Stimulated activated memory B cell treated with anti-CD40 and anti-IgM and Interleukin-4, amounts not matched to agents 10 μg/mL and 1 μg/mL and 100 μg/mL, for 72 hours (primary cell): ENCODE data around the gene DIP2B.
"Not testable (repeated sequence)": the region's sequence is repeated elsewhere in the genome, so short reads cannot be mapped to it uniquely, and the experiment has no call there.

Experiments
- ATAC-seq: fragments of 150-1000 bp; cut with Tn5 transposase; 2 replicates; pipeline ENCODE4 v1.10.0; 2021
- H3K27ac Mint-ChIP-seq: one replicate; pipeline ENCODE4 v1.8.0; 2022; ENCODE audit warnings: mild to moderate bottlenecking, mixed read lengths
- H3K27me3 Mint-ChIP-seq: one replicate; pipeline ENCODE4 v1.8.0; 2022; ENCODE audit warnings: mixed read lengths
- H3K36me3 Mint-ChIP-seq: one replicate; pipeline ENCODE4 v1.8.0; 2022; ENCODE audit warnings: mixed read lengths
- H3K4me1 Mint-ChIP-seq: one replicate; pipeline ENCODE4 v1.8.0; 2022; ENCODE audit warnings: mixed read lengths
- H3K4me3 Mint-ChIP-seq: one replicate; pipeline ENCODE4 v1.8.0; 2022; ENCODE audit warnings: mild to moderate bottlenecking, moderate library complexity, mixed read lengths
- H3K9me3 Mint-ChIP-seq: one replicate; pipeline ENCODE4 v1.8.0; 2022; ENCODE audit warnings: mixed read lengths

DIP2B gene

DNA sequence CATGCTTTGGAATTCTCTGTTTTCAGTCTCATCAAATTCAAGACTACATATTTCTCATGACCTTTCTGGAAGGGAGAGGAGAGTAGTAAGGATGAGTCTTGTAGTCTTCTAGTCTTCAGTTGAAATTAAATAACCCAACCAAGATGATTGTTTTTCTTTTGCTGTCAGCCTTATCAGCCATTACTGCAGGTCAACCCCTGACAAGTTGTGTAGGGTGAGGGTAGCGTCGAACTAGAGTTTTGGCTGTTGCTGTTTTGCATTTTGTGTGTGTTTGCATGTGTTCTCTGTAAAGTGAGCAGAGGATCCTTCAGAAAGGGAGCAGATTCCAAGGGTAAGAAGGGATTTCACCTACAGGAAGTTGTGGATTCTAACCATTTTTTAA, 28.4 kb downstream of the DIP2B start:
- Mint-ChIP-seq H3K36me3 (peaks cover 12% of the 10 kb centered on the region), H3K27me3 (no peaks in the 10 kb centered on the region), H3K27ac (no peak overlapping the region), H3K4me1 (peaks cover 33% of the 10 kb centered on the region), H3K4me3 (no peak overlapping the region), H3K9me3 (no peaks in the 10 kb centered on the region)
- no peak for ATAC-seq

- peak overlapping the region; percentile 23 for H3K27ac Mint-ChIP-seq
- peaks cover 30% of the 10 kb centered on the region for H3K4me1 Mint-ChIP-seq
- H3K36me3 Mint-ChIP-seq = peaks cover 5% of the 10 kb centered on the region
- no peak overlapping the region for H3K4me3 Mint-ChIP-seq
- ATAC-seq = no peak
- no peaks in the 10 kb centered on the region for H3K27me3 Mint-ChIP-seq
- no peaks in the 10 kb centered on the region for H3K9me3 Mint-ChIP-seq
Measured at GRCh38 chr12:50533971-50534370, 29.2 kb downstream of the DIP2B start.

DNA sequence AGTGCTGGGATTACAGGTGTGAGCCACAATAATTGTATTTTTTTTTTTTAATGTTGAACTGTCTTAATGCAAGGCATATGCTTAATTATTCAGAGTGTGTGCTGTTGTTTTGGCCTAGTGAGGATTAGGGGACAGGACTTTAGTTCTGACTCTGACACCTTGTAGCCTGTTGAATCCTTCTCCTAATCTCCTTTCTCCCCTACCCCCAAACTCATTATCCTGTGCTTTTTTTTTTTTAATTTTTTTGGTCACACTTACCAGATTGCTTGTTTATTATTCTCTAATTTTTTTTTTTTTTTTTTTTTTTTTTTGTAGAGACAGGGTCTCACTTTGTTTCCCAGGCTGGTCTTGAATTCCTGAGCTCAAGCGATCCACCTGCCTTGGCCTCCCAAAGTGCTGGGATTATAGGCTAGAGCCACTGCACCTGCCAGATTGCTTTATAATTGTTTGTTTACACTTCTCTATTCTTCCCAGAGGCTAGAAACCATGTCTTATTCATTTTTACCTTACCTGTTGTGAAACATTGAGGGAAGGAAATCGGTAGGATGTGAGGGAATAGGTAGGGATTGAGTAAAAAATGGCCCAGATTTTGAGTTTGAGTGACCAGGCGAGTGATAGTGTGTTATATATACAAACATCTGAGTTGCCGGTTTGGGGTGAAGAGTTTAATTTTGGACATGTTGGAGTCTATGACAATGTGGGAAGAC, 32.2 kb downstream of the DIP2B start:
- Mint-ChIP-seq H3K4me1 (peaks cover 34% of the 10 kb centered on the region), H3K27me3 (no peaks in the 10 kb centered on the region), H3K27ac (peak overlapping the region; percentile 65), H3K9me3 (no peaks in the 10 kb centered on the region), H3K36me3 (no peaks in the 10 kb centered on the region), H3K4me3 (no peak overlapping the region)
- ATAC-seq = no peak

DNA sequence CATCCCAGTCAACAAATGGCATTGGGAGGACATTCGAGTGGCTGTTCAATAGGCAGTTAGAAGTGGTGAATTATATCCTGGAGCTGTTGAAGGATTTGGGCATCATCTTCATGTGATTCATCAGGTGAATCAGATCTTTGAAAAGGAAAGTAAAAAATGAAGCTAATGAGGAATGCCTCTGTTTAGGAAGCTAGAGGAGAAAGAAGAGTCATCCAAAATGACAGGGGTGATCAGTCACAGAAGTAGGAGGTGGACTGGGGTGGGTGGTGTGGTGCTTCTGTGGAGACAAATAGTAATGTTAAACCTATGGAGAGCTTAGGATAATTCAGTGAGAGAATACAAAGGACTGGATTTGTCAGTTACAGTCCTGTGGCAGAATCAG, 32.7 kb downstream of the DIP2B start:
- H3K4me3 Mint-ChIP-seq = no peak overlapping the region
- no peaks in the 10 kb centered on the region for H3K36me3 Mint-ChIP-seq
- no peaks in the 10 kb centered on the region for H3K9me3 Mint-ChIP-seq
- H3K4me1 Mint-ChIP-seq = peaks cover 37% of the 10 kb centered on the region
- no peak for ATAC-seq
- H3K27ac Mint-ChIP-seq = peak overlapping the region; percentile 65
- H3K27me3 Mint-ChIP-seq = no peaks in the 10 kb centered on the region

- Mint-ChIP-seq H3K4me1 (peaks cover 43% of the 10 kb centered on the region), H3K27me3 (no peaks in the 10 kb centered on the region), H3K4me3 (peak overlapping the region; percentile 45), H3K36me3 (no peaks in the 10 kb centered on the region), H3K27ac (peak overlapping the region; percentile 65), H3K9me3 (no peaks in the 10 kb centered on the region)
- ATAC-seq = no peak
Measured at GRCh38 chr12:50538182-50538581, 33.4 kb downstream of the DIP2B start.

DNA sequence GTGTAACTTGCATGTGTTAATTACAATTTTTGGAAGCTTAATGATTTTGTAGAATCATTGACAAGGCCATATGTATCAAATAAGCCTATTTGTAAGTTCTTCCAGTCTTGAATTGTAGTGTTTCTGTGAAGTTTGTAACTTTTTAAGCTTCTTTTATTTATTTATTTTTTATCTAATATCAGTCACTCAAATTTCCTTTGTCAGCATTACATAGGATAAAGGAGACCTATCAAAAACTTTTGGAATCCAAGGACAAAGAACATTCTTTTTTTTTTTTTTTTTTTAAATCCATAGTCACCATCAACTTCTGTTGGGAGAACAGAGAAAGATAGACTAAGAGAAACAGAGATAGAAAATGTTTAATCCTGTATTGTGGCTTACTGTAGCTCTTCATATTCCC, 36.4 kb downstream of the DIP2B start:
- no peak for ATAC-seq
- Mint-ChIP-seq H3K4me3 (no peak overlapping the region), H3K36me3 (no peaks in the 10 kb centered on the region), H3K27ac (no peak overlapping the region), H3K9me3 (no peaks in the 10 kb centered on the region), H3K4me1 (peaks cover 46% of the 10 kb centered on the region), H3K27me3 (no peaks in the 10 kb centered on the region)

- H3K4me3 Mint-ChIP-seq = no peak overlapping the region
- no peaks in the 10 kb centered on the region for H3K27me3 Mint-ChIP-seq
- no peaks in the 10 kb centered on the region for H3K36me3 Mint-ChIP-seq
- H3K4me1 Mint-ChIP-seq = peaks cover 50% of the 10 kb centered on the region
- peak; percentile 59 for ATAC-seq
- no peak overlapping the region for H3K27ac Mint-ChIP-seq
- H3K9me3 Mint-ChIP-seq = no peaks in the 10 kb centered on the region
Measured at GRCh38 chr12:50542448-50542847, 37.7 kb downstream of the DIP2B start.

DNA sequence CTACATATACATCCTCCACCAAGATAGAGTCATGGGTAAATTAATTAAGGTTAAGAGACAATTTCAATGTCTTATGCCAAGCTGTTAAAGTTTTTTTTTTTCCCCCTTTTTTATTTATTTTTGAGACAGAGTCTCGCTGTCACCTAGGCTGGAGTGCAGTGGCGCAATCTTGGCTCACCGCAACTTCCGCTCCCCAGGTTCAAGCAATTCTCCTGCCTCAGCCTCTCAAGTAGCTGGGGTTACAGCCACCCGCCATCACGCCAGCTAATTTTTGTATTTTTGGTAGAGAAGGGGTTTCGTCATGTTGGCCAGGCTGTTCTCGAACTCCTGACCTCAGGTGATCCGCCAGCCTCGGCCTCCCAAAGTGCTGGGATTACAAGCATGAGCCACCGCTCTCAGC, 38.4 kb downstream of the DIP2B start:
- H3K4me1 Mint-ChIP-seq = peaks cover 45% of the 10 kb centered on the region
- not testable (repeated sequence) for H3K36me3 Mint-ChIP-seq, H3K27me3 Mint-ChIP-seq, H3K4me3 Mint-ChIP-seq, H3K27ac Mint-ChIP-seq, ATAC-seq, H3K9me3 Mint-ChIP-seq

DNA sequence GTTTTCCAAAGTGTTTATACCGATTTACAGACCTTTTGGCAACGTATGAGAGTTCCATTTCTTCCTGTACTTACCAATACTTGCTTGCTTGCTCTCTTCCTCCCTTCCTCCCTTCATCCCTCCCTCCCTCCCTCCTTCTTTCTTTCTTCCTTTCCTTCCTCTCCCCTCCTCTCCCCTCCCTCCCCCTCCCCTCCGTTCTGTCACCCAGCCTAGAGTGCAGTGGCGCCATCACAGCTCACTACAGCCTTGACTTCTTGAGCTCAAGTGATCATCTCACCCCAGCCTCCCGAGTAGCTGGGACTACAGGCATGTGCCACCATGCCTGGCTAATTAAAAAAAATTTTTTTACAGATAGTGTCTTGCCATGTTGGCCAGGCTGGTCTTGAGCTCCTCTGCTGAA, 40.4 kb downstream of the DIP2B start:
- ATAC-seq = no peak
- peak overlapping the region; percentile 53 for H3K27ac Mint-ChIP-seq
- H3K27me3 Mint-ChIP-seq = no peaks in the 10 kb centered on the region
- H3K9me3 Mint-ChIP-seq = no peaks in the 10 kb centered on the region
- H3K4me3 Mint-ChIP-seq = no peak overlapping the region
- H3K36me3 Mint-ChIP-seq = no peaks in the 10 kb centered on the region
- H3K4me1 Mint-ChIP-seq = peaks cover 37% of the 10 kb centered on the region

DNA sequence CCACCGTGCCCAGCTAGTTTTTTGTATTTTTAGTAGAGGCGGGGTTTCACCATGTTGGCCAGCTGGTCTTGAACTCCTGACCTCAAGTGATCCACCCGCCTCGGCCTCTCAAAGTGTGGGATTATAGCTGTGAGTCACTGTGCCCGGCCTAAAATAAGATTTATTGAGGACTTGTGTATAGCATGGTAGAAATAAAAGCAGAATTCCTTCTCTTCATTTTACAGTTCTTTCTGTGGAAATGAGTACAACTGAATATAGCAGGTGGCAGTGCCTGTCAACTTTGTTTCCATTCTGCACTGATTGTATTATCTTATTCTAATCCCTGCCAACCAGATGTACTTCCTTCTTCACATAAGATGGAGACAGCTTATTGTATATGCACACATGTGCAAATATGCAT, 41.0 kb downstream of the DIP2B start:
- no peak for ATAC-seq
- Mint-ChIP-seq H3K36me3 (no peaks in the 10 kb centered on the region), H3K27ac (peak overlapping the region; percentile 53), H3K27me3 (no peaks in the 10 kb centered on the region), H3K4me1 (peaks cover 39% of the 10 kb centered on the region), H3K4me3 (no peak overlapping the region), H3K9me3 (no peaks in the 10 kb centered on the region)

GRCh38 chr12:50546441-50547318, 41.9 kb downstream of the DIP2B start:
- no peak overlapping the region for H3K4me3 Mint-ChIP-seq
- no peak for ATAC-seq
- H3K36me3 Mint-ChIP-seq = peaks cover 8% of the 10 kb centered on the region
- peaks cover 43% of the 10 kb centered on the region for H3K4me1 Mint-ChIP-seq
- H3K9me3 Mint-ChIP-seq = no peaks in the 10 kb centered on the region
- no peaks in the 10 kb centered on the region for H3K27me3 Mint-ChIP-seq
- peak overlapping the region; percentile 53 for H3K27ac Mint-ChIP-seq

DNA sequence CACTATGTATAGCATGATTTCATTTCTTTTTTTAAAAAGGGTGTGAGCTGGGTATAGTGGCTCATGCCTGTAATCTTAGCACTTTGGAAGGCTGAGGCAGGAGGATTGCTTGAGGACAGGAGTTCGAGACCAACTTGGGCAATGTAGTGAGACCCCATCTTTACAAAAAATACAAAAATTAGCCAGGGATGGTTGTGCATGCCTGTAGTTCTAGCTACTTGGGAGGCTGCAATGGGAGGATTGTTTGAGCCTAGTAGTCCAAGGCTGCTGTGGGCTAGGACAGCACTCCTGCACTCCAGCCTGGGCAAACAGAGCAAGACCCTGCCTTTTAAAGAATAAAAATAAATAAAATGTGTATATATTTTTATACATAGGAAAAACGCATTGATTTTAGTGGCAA, 43.0 kb downstream of the DIP2B start:
- no peaks in the 10 kb centered on the region for H3K9me3 Mint-ChIP-seq
- no peak overlapping the region for H3K27ac Mint-ChIP-seq
- H3K27me3 Mint-ChIP-seq = no peaks in the 10 kb centered on the region
- peaks cover 17% of the 10 kb centered on the region for H3K36me3 Mint-ChIP-seq
- no peak overlapping the region for H3K4me3 Mint-ChIP-seq
- peaks cover 36% of the 10 kb centered on the region for H3K4me1 Mint-ChIP-seq
- ATAC-seq = no peak

- no peak for ATAC-seq
- no peak overlapping the region for H3K27ac Mint-ChIP-seq
Measured at GRCh38 chr12:50549885-50550284, 45.1 kb downstream of the DIP2B start.

DNA sequence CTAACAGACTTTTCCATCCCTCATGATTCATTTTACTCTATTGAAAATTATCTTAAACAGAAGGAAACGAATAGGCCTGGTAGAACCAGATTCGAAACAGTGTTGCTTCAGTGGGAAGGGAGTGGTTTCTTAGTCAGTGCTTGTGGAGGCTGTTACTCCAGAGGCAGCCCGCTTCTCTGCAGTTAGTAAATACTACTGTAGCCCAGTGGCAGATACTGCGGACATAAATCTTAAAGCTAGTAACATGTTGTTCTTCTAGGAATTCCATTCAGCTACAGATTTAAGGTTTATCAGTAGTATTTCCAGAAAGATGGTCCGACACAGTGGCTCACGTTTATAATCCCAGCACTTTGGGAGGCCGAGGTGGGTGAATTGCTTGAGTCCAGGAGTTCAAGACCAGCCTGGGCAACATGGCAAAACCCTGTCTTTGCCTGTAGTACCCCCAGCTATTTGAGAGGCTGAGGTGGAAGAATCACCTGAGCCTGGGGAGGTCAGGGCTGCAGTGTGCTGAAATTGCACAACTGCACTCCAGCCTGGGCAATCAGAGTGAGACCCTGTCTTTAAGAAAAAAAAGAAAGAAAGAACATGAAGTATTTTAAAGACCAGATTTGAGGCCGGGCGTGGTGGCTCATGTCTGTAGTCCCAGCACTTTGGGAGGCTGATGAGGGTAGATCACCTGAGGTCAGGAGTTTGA, 45.9 kb downstream of the DIP2B start:
- Mint-ChIP-seq H3K4me3 (no peak overlapping the region), H3K27ac (no peak overlapping the region), H3K9me3 (no peaks in the 10 kb centered on the region), H3K36me3 (peaks cover 37% of the 10 kb centered on the region), H3K4me1 (peaks cover 48% of the 10 kb centered on the region), H3K27me3 (no peaks in the 10 kb centered on the region)
- ATAC-seq = no peak

More at GRCh38 chr12:50549885-50550284, 45.1 kb downstream of the DIP2B start:
- Mint-ChIP-seq H3K4me1 (peaks cover 43% of the 10 kb centered on the region), H3K4me3 (no peak overlapping the region), H3K9me3 (no peaks in the 10 kb centered on the region), H3K27me3 (no peaks in the 10 kb centered on the region), H3K36me3 (peaks cover 32% of the 10 kb centered on the region)

- H3K27ac Mint-ChIP-seq = no peak overlapping the region
Measured at GRCh38 chr12:50551866-50552265, 47.1 kb downstream of the DIP2B start.

More at GRCh38 chr12:50551866-50552265, 47.1 kb downstream of the DIP2B start:
- no peak for ATAC-seq
- Mint-ChIP-seq H3K27me3 (no peaks in the 10 kb centered on the region), H3K4me3 (no peak overlapping the region), H3K9me3 (no peaks in the 10 kb centered on the region), H3K36me3 (peaks cover 39% of the 10 kb centered on the region), H3K4me1 (peaks cover 44% of the 10 kb centered on the region)
